GM18505 (cell line): Measurements from ENCODE around the gene PLEKHH1.

Experiments used
- ATAC-seq: cut with Tn5 transposase; IDR thresholded peaks from one replicate; pipeline ENCODE4 v1.9.1; 2021; ENCODE audit not compliant: unreplicated experiment
- POLR2A ChIP-seq: IDR thresholded peaks from 4 replicates; pipeline ENCODE4 v1.6.1; 2011; ENCODE audit warnings: borderline replicate concordance; ENCODE audit not compliant: insufficient read depth, insufficient read length; ENCODE audit errors: extremely low read depth

The PLEKHH1 gene

GRCh38 chr14:67495827-67496226, 37.3 kb upstream of the PLEKHH1 start:
- no peak for ATAC-seq
- no peak for TF ChIP-seq POLR2A

- no peak for ATAC-seq
- TF ChIP-seq POLR2A: no peak
Observed at GRCh38 chr14:67497216-67497615, 35.9 kb upstream of the PLEKHH1 start.

DNA sequence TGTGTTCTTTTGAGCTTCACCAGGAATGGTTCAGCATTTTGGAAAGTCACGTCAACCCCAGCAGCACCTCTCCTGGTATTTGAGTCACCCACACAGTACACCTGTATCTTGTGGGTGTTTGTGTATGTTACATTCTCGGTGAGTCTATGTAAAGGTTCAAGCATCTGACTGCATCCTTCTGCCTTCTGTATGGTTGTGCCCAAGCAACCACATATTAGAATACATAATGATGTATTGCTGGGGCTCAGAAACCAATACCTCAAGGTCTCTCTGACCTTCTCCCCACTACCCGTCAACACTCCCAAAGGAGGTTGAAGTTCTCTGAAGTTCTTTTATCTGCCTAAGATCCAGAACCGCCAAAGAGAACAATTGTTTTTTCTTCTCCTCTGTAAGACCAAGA, 35.4 kb upstream of the PLEKHH1 start:
- no peak for TF ChIP-seq POLR2A
- no peak for ATAC-seq

DNA sequence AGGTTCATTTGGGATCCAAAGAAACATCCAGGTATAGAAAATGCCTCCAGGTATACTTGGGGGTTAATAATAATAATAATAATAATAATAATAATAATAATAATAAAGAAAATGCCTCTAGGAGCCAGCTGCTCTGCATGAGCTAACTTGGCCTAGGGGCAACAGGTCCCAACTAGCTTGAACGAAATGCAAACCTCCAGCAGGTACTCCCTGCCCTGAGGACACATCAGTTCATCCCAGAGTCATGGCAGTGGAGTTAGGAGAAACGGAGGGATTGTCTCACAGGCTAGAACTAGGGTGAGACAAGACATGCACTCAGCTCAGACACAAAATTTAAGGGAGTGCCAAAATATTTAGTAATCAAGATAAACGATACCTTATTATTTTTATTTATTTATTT, 32.1 kb upstream of the PLEKHH1 start:
- no peak for TF ChIP-seq POLR2A
- ATAC-seq: no peak

- no peak for TF ChIP-seq POLR2A
- ATAC-seq: no peak
Observed at GRCh38 chr14:67501670-67502069, 31.4 kb upstream of the PLEKHH1 start.

DNA sequence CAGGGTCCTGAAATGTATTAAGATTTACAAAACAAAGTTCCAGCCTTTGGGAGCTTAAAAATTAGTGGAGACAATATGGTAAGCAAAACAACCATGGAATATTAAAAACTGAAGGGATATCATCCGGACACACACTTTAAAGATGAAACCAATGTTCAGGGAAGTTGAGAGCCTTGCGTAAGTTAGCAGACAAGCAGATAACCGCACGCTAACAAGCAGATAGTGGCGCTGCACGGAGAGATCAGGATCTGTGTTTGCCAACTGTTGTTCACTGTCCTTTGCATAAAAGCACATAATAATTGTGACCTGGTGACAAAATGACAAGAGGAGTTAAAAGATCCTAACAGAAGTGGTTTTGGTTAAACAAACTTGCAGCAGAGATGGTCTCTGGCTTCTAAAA, 30.2 kb upstream of the PLEKHH1 start:
- no peak for TF ChIP-seq POLR2A

DNA sequence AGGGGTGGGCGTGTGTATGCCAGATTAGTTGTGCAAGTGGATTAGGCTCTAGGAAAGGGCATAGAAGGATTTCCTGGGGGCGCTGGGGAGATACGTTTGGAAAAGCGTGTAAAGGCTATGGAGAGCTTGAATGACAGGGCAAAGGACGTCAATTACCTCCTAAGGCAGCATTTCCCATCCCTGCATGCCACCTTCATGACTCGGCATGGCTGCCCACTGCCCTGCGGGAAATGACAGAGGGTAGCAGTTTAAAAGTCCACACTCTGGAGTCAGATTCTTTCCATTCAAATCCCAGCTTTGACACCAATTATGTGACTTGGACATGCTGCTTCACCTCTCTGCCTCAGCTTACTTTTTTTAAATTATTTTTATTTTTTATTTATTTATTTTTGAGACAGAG, 29.8 kb upstream of the PLEKHH1 start:
- TF ChIP-seq POLR2A: no peak
- ATAC-seq: no peak

More for the DNA sequence above, 30.2 kb upstream of the PLEKHH1 start:
- no peak for ATAC-seq

GRCh38 chr14:67505254-67505653, 27.8 kb upstream of the PLEKHH1 start:
- no peak for TF ChIP-seq POLR2A
- no peak for ATAC-seq

DNA sequence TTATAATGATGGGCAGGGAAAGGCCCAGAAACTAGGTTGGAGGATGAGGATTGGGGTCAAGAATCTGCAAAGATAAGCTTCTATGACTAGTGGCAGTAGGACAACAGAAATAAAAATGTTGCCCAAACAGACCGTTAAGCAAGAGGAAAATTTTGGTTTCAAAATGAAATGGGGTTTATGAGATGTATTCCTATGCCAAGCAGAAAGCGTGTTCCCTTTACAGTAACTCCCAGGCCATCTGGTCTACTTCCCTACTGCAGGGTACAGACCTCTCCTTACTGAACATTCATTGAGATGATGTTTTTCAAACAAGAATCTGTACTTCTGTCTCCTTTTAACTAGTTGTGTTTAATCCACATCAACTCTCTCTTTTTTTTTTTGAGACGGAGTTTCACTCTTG, 24.1 kb upstream of the PLEKHH1 start:
- no peak for TF ChIP-seq POLR2A
- no peak for ATAC-seq

- no peak for ATAC-seq
- TF ChIP-seq POLR2A: no peak
Observed at GRCh38 chr14:67510121-67510520, 23.0 kb upstream of the PLEKHH1 start.

DNA sequence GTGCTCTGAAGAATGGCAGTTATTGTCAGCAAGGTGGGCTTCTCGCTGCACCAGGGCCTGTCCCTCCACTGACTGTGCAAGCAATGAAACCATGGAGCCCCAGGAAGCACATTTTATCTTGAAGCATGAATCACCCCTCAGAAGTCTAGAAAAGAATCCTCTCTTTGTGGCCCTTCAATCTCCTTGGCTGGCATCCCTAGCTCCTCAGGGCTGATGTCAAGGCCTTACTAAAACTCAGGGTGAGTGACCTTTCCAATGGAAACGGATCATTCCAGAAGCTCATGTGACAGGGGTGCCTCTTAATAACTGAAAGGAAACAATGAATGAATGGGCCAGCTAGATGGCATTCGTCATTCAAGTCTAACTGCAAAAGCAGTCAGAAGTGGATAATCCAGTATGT, 22.3 kb upstream of the PLEKHH1 start:
- no peak for ATAC-seq
- TF ChIP-seq POLR2A: no peak

DNA sequence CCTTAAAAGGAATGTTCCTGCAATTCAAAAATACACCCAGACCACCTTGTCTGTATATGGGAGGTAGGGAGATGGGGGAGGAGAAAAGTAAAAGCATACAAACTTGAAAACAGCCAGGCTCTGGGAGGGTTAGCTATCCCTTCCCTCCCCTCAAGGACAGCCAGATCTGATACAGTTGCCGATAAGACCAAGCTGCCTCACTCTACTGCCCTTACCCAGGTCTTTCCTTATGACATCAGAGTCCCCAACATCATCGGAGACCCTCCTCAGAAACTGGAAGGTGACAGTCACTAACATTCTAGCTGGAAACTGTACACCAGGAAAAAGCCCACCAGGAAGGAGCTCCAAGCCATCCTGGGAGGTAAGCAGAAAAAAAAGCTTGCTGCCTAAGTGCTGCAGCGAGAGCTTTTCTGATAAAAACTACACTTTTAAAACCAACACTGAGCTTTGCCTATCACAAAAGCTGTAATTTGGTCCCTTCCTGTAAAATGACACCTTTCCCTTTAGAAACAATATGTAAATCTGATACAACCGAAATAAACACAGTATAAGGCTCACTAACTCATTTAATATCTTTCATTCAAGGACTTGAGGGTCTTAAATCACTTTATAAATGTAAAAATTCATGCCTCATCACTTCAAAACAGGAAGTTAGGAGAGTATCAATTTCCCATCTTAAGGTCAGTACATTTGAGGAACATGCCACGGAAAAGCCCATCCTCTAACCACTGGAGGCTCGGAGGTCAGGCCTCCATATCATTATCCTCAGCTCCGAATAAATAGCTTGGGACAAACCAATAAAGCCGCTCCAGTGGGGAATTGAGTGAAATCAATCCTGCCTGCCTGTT, 20.4 kb upstream of the PLEKHH1 start:
- ATAC-seq: no peak
- TF ChIP-seq POLR2A: no peak

DNA sequence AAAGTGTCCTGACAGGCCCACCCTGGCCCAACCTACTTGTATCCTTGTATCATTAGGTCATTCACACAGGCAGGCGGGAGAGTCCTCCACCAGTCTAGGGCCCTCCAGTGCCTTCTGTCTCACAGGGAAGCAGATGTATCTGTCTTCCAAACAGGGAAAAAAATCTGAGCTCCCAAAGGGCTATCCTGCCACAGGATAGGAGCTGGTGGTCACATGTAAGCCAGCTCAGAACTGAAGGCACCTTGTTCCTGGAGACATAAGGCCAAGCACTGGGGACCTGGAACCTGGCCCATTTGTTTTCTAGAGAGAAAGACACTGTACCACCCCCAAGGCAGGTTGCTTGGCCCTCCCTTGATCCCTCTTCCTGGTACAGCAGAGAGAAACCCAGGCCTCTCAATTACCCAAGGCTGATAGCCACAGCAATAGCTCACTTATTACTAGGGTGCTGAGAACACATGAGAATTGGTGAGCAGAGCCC, 19.4 kb upstream of the PLEKHH1 start:
- no peak for ATAC-seq

DNA sequence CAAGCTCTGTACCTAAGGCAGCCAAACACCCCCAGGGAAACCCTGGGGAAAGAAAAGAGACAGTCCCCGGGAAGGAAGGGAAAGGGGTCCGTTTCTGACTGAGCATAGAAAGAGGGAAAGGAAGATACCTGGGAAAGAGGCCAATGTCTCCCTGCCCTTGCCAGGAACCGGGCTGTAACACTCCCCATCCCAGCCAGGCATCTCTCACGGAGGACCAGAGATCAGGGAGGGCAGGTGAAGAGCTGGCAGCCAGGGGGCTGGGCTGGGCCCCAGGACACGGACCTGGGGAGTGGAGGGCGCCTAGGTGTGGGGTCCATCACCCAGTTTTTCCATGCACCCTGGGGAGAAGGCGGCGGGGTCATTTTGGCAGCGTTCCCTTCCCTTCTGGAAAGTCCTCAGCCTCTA, 18.9 kb upstream of the PLEKHH1 start:
- no peak for ATAC-seq
- TF ChIP-seq POLR2A: no peak

More for the DNA sequence above, 19.4 kb upstream of the PLEKHH1 start:
- no peak for TF ChIP-seq POLR2A
